Measurements from ENCODE around the gene SYT8.
A peak's percentile ranks its signal among the peaks of the same experiment; 100 is the strongest.

SYT8 gene

DNA sequence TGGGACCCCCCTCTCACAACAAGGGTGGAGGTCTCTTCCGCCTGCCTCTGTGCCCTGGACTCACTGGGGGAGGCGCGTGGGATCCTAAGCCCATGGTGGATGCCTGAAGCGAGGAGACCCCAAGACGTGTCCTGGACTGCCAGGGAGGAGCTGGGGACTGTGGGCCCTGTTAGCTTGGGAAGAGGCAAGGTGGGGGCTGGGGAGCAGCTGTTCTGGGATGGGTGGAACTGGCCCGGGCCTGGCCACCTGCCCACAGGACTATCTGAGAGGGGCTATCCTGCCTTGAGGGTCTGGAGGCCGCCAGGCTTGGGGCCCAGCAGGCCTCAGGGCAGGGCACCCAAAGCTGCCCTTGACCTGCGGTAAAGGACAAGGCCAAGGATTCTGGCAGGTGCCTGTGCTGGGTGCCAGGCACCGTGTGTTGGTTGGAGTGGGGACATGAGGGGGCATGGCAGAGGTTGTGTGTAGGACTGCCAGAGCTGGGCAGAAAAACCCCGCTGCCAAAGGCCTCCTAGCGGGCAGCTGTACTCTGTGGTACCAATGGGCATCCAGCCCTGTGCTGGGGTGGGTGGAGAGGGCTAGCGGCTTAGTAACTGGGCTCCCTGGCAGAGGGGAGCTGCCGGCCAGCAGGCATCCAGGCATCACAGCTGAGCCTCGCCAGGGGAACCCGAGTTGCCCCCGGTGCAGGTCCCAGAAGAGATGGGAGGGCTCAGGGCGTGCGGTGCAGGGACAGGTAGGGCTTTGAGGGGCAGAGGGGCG lies 18.8 kb downstream of the SYT8 start:
- H3K9me3 Mint-ChIP-seq: no peaks in the 10 kb centered on the region
- peaks cover 9% of the 10 kb centered on the region for H3K36me3 Mint-ChIP-seq (ENCODE audit: low read depth)
- H3K27me3 Mint-ChIP-seq (ENCODE audit: low read depth): no peaks in the 10 kb centered on the region
- H3K27ac Mint-ChIP-seq: peak overlapping the region; percentile 91
- peak overlapping the region; percentile 99 for H3K4me3 Mint-ChIP-seq
- H3K4me1 Mint-ChIP-seq (ENCODE audit: low read depth): peaks cover 31% of the 10 kb centered on the region

DNA sequence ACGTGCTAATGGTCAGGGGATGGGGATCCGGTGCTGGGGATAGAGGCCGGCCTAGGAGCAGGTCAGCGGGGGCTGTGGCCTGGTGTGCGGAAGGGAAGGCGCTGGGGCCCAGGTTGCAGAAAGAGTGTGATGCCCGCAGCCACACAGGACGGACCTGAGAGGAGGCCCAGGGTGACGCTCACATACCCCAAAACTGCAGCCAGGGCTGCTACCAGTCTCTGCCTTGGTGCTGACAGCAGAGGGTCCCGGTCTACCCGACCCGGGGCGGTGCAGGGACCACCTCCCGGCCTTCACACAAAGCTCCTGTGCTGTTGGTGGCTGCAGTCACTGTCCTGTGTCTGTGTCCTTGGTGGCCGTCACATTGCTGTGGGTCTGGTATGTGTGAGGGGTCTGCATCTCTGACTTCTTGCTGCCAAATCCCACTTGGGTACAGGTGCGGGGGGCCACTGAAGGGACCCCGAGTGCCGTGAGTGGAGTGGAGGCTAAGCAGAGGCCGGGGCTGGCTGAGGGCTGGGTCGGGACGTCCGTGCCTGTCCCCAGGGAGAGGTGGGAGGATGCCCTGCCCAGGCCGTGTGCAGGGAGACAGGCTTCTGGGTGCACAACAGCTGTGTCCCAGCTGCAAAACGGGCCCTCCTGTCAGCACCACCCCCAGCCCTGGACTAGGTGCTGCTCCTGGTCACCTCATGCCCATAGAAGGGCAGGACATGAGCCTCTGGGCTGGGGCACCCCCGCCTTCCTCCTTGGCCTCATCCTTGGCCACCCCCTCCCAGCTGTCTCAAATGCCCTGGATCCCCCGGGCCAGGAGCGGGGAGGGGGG lies 19.6 kb downstream of the SYT8 start:
- Mint-ChIP-seq H3K36me3 (ENCODE audit: low read depth) (peaks cover 12% of the 10 kb centered on the region), H3K4me3 (peak overlapping the region; percentile 99), H3K9me3 (no peaks in the 10 kb centered on the region), H3K4me1 (ENCODE audit: low read depth) (peaks cover 32% of the 10 kb centered on the region), H3K27ac (peak overlapping the region; percentile 91), H3K27me3 (ENCODE audit: low read depth) (no peaks in the 10 kb centered on the region)

- Mint-ChIP-seq H3K9me3 (no peaks in the 10 kb centered on the region), H3K4me3 (peak overlapping the region; percentile 99), H3K4me1 (ENCODE audit: low read depth) (peaks cover 26% of the 10 kb centered on the region), H3K27ac (no peak overlapping the region), H3K36me3 (ENCODE audit: low read depth) (peaks cover 12% of the 10 kb centered on the region), H3K27me3 (ENCODE audit: low read depth) (no peaks in the 10 kb centered on the region)
These were observed 20.4 kb downstream of the SYT8 start for GRCh38 chr11:1854949-1855885.

DNA sequence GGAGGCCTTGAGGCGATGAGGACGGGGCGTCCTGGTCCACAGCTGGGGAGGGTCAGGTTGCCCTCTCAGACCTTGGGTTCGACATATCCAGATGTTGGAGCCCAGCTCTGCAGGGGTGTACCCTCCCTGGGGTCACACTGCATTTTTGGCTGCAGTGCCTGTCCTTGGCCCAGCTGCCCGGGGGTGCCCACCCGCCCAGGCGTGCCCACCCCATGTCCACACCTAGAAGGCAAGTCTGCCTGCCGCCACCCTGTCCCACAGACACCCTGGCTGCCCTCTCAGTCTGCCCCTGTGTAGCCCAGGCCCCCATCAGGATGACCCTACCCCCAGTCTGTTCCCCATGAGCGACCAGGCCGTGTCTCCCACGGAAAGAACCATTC lies 21.1 kb downstream of the SYT8 start:
- no peaks in the 10 kb centered on the region for H3K27me3 Mint-ChIP-seq (ENCODE audit: low read depth)
- peaks cover 21% of the 10 kb centered on the region for H3K4me1 Mint-ChIP-seq (ENCODE audit: low read depth)
- no peaks in the 10 kb centered on the region for H3K9me3 Mint-ChIP-seq
- no peak overlapping the region for H3K27ac Mint-ChIP-seq
- peak overlapping the region; percentile 55 for H3K4me3 Mint-ChIP-seq
- peaks cover 12% of the 10 kb centered on the region for H3K36me3 Mint-ChIP-seq (ENCODE audit: low read depth)

DNA sequence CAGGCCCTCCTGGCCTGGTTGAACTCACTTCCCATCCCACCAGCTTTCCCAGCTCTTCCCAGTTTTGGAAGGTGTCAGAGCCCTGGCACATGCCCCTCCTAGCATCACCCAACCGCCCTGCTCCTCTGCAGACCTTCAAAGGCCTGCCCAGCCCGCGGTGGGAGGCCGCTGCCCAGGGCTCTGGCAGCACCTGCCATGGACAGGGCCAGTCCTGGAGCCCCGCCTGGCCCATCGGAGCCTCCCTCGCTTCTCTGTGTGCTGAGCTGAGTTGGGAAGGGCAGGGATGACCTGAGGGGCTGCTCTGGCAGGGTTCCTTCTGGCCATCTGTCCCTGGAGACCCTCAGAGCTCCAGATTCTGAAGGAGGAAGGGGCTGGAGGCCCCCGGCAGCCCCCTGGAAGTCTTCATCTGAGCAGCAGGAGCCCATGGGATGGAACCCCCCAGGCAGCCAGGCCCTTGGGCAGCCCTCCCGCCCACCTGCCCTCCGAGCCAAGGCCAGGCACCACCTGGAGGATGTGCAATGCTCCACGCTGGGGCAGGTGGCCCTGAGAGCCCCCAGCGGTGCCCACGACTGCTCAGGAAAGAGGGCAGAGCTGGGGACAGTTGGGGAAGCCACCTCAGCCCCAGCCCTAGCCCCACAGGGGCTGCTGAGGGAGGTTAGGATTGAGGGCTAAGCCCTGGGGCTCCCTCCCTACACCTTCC lies 21.7 kb downstream of the SYT8 start:
- peak overlapping the region; percentile 15 for H3K27ac Mint-ChIP-seq
- peaks cover 12% of the 10 kb centered on the region for H3K36me3 Mint-ChIP-seq (ENCODE audit: low read depth)
- no peaks in the 10 kb centered on the region for H3K9me3 Mint-ChIP-seq
- H3K4me1 Mint-ChIP-seq (ENCODE audit: low read depth): peaks cover 18% of the 10 kb centered on the region
- peak overlapping the region; percentile 55 for H3K4me3 Mint-ChIP-seq
- no peaks in the 10 kb centered on the region for H3K27me3 Mint-ChIP-seq (ENCODE audit: low read depth)

DNA sequence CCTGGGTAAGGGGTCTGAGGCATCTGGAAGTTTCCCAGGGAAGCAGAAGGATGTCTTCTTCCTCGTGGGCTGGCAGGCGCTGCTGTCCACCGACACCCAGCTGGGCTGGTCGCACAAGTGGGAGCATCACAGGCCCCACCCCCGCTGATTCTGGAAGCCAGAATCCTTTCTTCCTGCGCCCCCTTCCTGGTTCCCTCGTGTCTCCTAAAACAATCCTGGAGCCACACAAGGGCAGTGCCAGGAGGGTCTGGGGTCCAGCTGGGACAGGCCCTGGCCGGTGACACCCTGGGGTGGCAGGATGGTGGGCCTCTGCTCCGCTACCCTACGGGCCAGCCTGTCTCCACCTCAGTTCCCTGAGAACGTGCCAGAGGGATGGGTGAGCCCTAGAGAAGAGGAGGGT lies 22.3 kb downstream of the SYT8 start:
- no peaks in the 10 kb centered on the region for H3K27me3 Mint-ChIP-seq (ENCODE audit: low read depth)
- peaks cover 12% of the 10 kb centered on the region for H3K36me3 Mint-ChIP-seq (ENCODE audit: low read depth)
- H3K4me1 Mint-ChIP-seq (ENCODE audit: low read depth): peaks cover 15% of the 10 kb centered on the region
- H3K27ac Mint-ChIP-seq: no peak overlapping the region
- H3K4me3 Mint-ChIP-seq: no peak overlapping the region
- no peaks in the 10 kb centered on the region for H3K9me3 Mint-ChIP-seq

DNA sequence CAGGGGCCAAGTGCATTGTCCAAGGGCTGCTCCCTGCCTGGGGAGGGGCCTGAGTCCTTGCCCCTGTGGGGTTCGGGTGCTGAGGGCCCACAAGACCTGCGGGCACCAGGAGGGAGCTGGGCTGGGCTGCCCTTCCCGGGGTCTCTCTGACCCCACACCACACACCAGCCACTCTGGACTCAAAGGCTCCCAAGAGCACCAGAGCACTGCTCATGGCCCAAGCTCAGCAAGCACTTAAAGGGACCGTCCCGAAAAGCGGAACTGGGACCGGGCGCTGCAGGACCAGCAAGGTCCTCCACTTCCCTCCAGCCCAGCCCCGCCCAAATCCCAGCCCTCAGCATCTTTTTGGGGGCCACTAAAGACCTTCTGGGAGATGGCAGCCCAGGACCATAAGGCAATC lies 23.4 kb downstream of the SYT8 start:
- Mint-ChIP-seq H3K4me3 (no peak overlapping the region), H3K27ac (no peak overlapping the region), H3K4me1 (ENCODE audit: low read depth) (peaks cover 5% of the 10 kb centered on the region), H3K36me3 (ENCODE audit: low read depth) (peaks cover 8% of the 10 kb centered on the region), H3K27me3 (ENCODE audit: low read depth) (no peaks in the 10 kb centered on the region), H3K9me3 (no peaks in the 10 kb centered on the region)

DNA sequence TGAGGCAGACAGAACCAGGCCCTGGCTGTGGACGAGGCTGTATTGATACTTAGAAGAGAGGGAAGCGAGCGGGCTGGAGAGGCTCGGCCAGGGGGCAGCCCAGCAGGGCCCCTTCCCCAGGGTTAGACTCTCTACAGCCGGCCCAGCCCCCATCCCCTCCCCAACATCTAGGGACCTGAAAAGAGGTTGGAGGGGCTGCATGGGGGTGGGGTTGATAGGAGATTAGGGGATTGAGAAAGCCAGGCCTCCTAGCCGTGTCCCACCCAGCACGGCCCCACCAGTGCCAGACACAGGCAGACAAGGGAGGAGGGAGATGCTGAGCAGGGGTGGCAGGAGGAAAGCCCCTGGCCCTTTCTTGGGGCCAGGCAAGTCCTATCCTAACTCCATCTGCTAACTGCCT lies 23.8 kb downstream of the SYT8 start:
- H3K27me3 Mint-ChIP-seq (ENCODE audit: low read depth): no peaks in the 10 kb centered on the region
- H3K4me3 Mint-ChIP-seq: no peak overlapping the region
- H3K36me3 Mint-ChIP-seq (ENCODE audit: low read depth): peaks cover 8% of the 10 kb centered on the region
- H3K27ac Mint-ChIP-seq: no peak overlapping the region
- H3K4me1 Mint-ChIP-seq (ENCODE audit: low read depth): peaks cover 5% of the 10 kb centered on the region
- H3K9me3 Mint-ChIP-seq: no peaks in the 10 kb centered on the region

GRCh38 chr11:1859004-1859403 lies 24.2 kb downstream of the SYT8 start:
- no peak overlapping the region for H3K27ac Mint-ChIP-seq
- no peak overlapping the region for H3K4me3 Mint-ChIP-seq
- no peaks in the 10 kb centered on the region for H3K9me3 Mint-ChIP-seq
- peaks cover 6% of the 10 kb centered on the region for H3K36me3 Mint-ChIP-seq (ENCODE audit: low read depth)
- no peaks in the 10 kb centered on the region for H3K27me3 Mint-ChIP-seq (ENCODE audit: low read depth)
- peaks cover 3% of the 10 kb centered on the region for H3K4me1 Mint-ChIP-seq (ENCODE audit: low read depth)

- Mint-ChIP-seq H3K4me3 (no peak overlapping the region), H3K36me3 (ENCODE audit: low read depth) (peaks cover 5% of the 10 kb centered on the region), H3K4me1 (ENCODE audit: low read depth) (peaks cover 3% of the 10 kb centered on the region), H3K27me3 (ENCODE audit: low read depth) (no peaks in the 10 kb centered on the region), H3K9me3 (no peaks in the 10 kb centered on the region), H3K27ac (no peak overlapping the region)
These were observed 25.3 kb downstream of the SYT8 start for GRCh38 chr11:1860108-1860507.

- H3K36me3 Mint-ChIP-seq (ENCODE audit: low read depth): peaks cover 3% of the 10 kb centered on the region
- H3K27me3 Mint-ChIP-seq (ENCODE audit: low read depth): no peaks in the 10 kb centered on the region
- H3K27ac Mint-ChIP-seq: no peak overlapping the region
- H3K4me1 Mint-ChIP-seq (ENCODE audit: low read depth): peaks cover 3% of the 10 kb centered on the region
- H3K9me3 Mint-ChIP-seq: no peaks in the 10 kb centered on the region
- H3K4me3 Mint-ChIP-seq: no peak overlapping the region
These were observed 26.9 kb downstream of the SYT8 start for GRCh38 chr11:1861435-1862411.

DNA sequence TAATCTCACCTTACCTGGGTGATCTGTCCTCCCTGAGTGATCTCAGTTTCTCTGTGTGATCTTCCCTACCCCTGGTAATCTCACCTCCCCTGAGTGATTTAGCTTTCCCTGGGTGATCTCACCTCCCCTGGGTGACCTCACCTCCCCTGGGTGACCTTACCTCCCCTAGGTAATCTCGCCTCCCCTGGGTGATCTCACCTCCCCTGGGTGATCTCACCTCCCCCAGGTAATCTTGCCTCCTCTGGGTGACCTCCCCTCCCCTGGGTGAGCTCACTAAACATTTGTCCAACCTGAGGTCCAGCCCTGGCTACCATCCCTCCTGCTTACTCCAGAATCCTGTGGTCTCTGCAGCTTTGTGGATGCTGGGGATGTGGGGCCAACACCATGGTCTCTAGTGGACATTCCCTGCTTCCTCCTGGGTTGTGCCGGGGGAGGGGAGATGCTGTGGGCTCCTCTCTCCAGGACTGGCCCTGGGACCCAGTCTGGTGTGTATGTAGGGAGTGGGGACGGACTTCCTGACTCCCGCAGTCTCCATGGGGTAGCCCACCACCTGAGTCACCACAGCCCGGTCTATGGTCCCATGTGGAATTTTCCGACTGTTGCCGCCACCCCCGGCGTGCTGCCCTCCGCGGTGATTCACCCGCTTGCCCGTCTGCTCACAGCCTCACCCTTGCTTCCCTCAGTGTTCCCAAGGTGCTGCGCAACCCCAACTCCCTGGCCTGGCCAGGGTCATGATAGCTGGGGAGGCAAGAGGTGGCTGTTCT lies 28.0 kb downstream of the SYT8 start:
- Mint-ChIP-seq H3K4me3 (no peak overlapping the region), H3K4me1 (ENCODE audit: low read depth) (peaks cover 3% of the 10 kb centered on the region), H3K9me3 (no peaks in the 10 kb centered on the region), H3K36me3 (ENCODE audit: low read depth) (peaks cover 3% of the 10 kb centered on the region), H3K27ac (no peak overlapping the region), H3K27me3 (ENCODE audit: low read depth) (no peaks in the 10 kb centered on the region)
